HG02840 (cell line): Measurements from ENCODE around the gene MYMK.
"Not testable (repeated sequence)": the region's sequence is repeated elsewhere in the genome, so short reads cannot be mapped to it uniquely, and the experiment has no call there.

ENCODE experiments used
- ATAC-seq: cut with Tn5 transposase; IDR thresholded peaks from one replicate; pipeline ENCODE4 v1.9.1; 2021; ENCODE audit warnings: mild to moderate bottlenecking, moderate library complexity, moderate number of reproducible peaks; ENCODE audit not compliant: unreplicated experiment, low FRiP score

The MYMK gene

GRCh38 chr9:133524679-133525228, at the start of gene MYMK:
MYMK (minus strand) TSS chr9:133524959; CDS start chr9:133524844, 115 bp downstream.
- no peak for ATAC-seq

GRCh38 chr9:133573791-133574515, 49.2 kb upstream of the MYMK start:
- ATAC-seq: no peak

GRCh38 chr9:133572821-133573361, 48.1 kb upstream of the MYMK start:
- ATAC-seq: no peak

- ATAC-seq: no peak
Observed at GRCh38 chr9:133571896-133572595, 47.3 kb upstream of the MYMK start.

- ATAC-seq: no peak
Observed at GRCh38 chr9:133571391-133571890, 46.7 kb upstream of the MYMK start.

- no peak for ATAC-seq
Observed at GRCh38 chr9:133570691-133571080, 45.9 kb upstream of the MYMK start.

- ATAC-seq: no peak
Observed at GRCh38 chr9:133569891-133570690, 45.3 kb upstream of the MYMK start.

GRCh38 chr9:133569121-133569785, 44.5 kb upstream of the MYMK start:
- no peak for ATAC-seq

- no peak for ATAC-seq
Observed at GRCh38 chr9:133568186-133568585, 43.4 kb upstream of the MYMK start.

GRCh38 chr9:133566817-133567216, 42.1 kb upstream of the MYMK start:
- ATAC-seq: no peak

- no peak for ATAC-seq
Observed at GRCh38 chr9:133566382-133566781, 41.6 kb upstream of the MYMK start.

- ATAC-seq: no peak
Observed at GRCh38 chr9:133564451-133565116, 39.8 kb upstream of the MYMK start.

- ATAC-seq: not testable (repeated sequence)
Observed at GRCh38 chr9:133563814-133564213, 39.1 kb upstream of the MYMK start.

- ATAC-seq: no peak
Observed at GRCh38 chr9:133563291-133563796, 38.6 kb upstream of the MYMK start.

GRCh38 chr9:133562611-133563290, 38.0 kb upstream of the MYMK start:
- no peak for ATAC-seq

GRCh38 chr9:133561976-133562554, 37.3 kb upstream of the MYMK start:
- no peak for ATAC-seq

GRCh38 chr9:133560944-133561343, 36.2 kb upstream of the MYMK start:
- no peak for ATAC-seq

GRCh38 chr9:133560311-133560710, 35.6 kb upstream of the MYMK start:
- ATAC-seq: no peak
